Measurements from ENCODE around the gene ABCC4.

The ABCC4 gene

GRCh38 chr13:94974015-94974951 lies 327.0 kb downstream of the ABCC4 start:
- no peak overlapping the region for H3K27ac ChIP-seq
- TF ChIP-seq CTCF (conservative IDR thresholded peaks at IDR 0.05) (no peak), ZFX (IDR thresholded peaks at IDR 0.05) (no peak)

DNA sequence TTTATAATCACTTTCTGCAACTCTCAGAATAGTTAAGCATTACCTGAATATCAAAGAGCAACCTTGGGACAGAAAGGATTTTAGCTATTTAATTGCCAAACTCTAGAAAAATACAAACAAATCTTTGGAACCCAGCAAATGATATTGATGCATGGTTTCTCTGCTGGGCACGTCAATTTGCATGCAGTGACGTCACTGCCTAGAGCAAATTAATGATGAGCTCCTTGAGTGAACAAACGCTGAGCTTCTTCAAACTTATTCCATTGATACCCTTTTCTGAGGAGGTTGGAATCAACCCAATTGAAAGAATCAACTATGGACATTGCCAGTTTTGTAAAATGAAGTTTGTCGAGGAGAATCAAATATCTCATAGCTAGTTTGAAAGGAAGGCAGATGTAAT lies 329.0 kb downstream of the ABCC4 start:
- TF ChIP-seq CTCF (conservative IDR thresholded peaks at IDR 0.05): no peak
- no peak for TF ChIP-seq ZFX (IDR thresholded peaks at IDR 0.05)
- H3K27ac ChIP-seq: no peak overlapping the region
